ENCODE results near the gene ZNF148.

DNA sequence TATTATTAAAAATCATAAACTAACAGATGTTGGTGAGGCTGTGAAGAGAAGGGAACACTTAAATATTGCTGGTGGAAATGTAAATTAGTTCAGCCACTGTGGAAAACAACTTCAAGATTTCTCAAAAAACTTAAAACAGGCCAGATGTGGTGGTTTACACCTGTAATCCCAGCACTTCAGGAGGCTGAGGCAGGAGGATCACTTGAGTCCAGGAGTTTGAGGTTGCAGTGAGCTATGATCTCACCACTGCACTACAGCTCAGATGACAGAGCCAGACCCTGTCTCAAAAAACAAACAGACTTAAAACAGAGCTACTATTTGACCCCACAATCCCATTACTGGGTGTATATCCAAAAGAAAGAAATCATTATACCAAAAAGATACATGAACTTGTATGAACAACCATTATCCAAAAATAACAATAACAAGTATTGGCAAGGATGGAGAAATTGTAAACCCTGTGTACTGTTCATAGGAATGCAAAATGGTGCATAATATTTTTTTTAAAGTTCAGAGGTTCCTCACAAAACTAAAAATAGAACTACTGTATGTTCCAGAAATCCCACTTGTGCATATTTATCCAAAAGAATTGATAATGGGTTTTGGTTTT lies 25.5 kb downstream of the ZNF148 start:
- TF ChIP-seq, protein P1, sequence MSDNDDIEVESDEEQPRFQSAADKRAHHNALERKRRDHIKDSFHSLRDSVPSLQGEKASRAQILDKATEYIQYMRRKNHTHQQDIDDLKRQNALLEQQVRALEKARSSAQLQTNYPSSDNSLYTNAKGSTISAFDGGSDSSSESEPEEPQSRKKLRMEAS (IDR thresholded peaks at IDR 0.05): no peak
- TF ChIP-seq YY1 (IDR thresholded peaks at IDR 0.05; ENCODE audit: low read depth): no peak
- TF ChIP-seq, protein P2, sequence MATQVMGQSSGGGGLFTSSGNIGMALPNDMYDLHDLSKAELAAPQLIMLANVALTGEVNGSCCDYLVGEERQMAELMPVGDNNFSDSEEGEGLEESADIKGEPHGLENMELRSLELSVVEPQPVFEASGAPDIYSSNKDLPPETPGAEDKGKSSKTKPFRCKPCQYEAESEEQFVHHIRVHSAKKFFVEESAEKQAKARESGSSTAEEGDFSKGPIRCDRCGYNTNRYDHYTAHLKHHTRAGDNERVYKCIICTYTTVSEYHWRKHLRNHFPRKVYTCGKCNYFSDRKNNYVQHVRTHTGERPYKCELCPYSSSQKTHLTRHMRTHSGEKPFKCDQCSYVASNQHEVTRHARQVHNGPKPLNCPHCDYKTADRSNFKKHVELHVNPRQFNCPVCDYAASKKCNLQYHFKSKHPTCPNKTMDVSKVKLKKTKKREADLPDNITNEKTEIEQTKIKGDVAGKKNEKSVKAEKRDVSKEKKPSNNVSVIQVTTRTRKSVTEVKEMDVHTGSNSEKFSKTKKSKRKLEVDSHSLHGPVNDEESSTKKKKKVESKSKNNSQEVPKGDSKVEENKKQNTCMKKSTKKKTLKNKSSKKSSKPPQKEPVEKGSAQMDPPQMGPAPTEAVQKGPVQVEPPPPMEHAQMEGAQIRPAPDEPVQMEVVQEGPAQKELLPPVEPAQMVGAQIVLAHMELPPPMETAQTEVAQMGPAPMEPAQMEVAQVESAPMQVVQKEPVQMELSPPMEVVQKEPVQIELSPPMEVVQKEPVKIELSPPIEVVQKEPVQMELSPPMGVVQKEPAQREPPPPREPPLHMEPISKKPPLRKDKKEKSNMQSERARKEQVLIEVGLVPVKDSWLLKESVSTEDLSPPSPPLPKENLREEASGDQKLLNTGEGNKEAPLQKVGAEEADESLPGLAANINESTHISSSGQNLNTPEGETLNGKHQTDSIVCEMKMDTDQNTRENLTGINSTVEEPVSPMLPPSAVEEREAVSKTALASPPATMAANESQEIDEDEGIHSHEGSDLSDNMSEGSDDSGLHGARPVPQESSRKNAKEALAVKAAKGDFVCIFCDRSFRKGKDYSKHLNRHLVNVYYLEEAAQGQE (IDR thresholded peaks at IDR 0.05; ENCODE audit: low read depth): no peak

Data from Ishikawa (cell line).